ENCODE results near the gene ELN.
"Not testable (repeated sequence)": the region's sequence is repeated elsewhere in the genome, so short reads cannot be mapped to it uniquely, and the experiment has no call there.

Gene ELN

DNA sequence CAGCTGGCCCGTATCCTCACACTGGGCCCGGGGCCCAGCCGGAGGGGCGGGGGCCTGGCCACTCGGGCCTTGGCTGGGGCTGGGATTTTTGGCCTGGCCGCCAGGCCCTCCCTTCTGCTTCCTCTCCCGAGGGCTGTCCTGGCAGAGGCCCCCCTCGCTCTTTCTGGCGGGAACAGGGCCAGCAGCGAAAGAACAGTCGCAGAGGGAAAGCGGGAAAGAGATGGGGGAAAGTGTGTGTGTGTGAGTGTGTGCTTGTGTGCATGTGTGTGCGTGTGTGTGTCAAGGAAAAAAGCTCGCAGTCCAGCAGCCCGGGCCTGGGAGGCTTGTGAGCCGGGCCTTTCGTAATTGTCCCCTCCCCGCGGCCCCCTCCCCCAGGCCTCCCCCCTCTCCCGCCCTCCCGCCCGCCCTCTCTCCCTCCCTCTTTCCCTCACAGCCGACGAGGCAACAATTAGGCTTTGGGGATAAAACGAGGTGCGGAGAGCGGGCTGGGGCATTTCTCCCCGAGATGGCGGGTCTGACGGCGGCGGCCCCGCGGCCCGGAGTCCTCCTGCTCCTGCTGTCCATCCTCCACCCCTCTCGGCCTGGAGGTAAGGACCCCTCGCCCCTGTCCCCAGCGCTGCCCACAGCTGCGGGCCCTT, at the start of gene ELN:
TSS of gene ELN (plus strand) at position 491 of the 638 bp plus-strand sequence. CDS start at position 506, 15 bp downstream.
- H3K27me3 ChIP-seq (ENCODE audit: control insufficient read depth, insufficient read depth, low read length): no peaks in the 10 kb centered on the region; the same call in none of the 2 replicates
- no peaks in the 10 kb centered on the region; the same call in 1 of the 2 replicates for H3K4me1 ChIP-seq (ENCODE audit: control insufficient read depth, insufficient read depth, low read length)
- H3K4me3 ChIP-seq (ENCODE audit: low read depth, low read length): no peak within 1 kb of the TSS
- H3K9me3 ChIP-seq (ENCODE audit: control insufficient read depth, insufficient read depth, low read length): no peaks in the 10 kb centered on the region
- no peaks in the 10 kb centered on the region for H3K36me3 ChIP-seq (ENCODE audit: control insufficient read depth, insufficient read depth, low read length)
- H3K27ac ChIP-seq (ENCODE audit: low read depth, low read length): no peak within 1 kb of the TSS
- no peak within 1 kb of the TSS for H3K9ac ChIP-seq (ENCODE audit: low read depth, low read length)

- Histone ChIP-seq H3K27ac (ENCODE audit: low read depth, low read length) (no peak overlapping the region), H3K9me3 (ENCODE audit: control insufficient read depth, insufficient read depth, low read length) (no peaks in the 10 kb centered on the region), H3K4me3 (ENCODE audit: low read depth, low read length) (no peak overlapping the region), H3K36me3 (ENCODE audit: control insufficient read depth, insufficient read depth, low read length) (no peaks in the 10 kb centered on the region), H3K4me1 (ENCODE audit: control insufficient read depth, insufficient read depth, low read length) (no peaks in the 10 kb centered on the region), H3K27me3 (ENCODE audit: control insufficient read depth, insufficient read depth, low read length) (no peaks in the 10 kb centered on the region), H3K9ac (ENCODE audit: low read depth, low read length) (no peak overlapping the region)
Observed at GRCh38 chr7:73978661-73979563, 49.1 kb upstream of the ELN start.

DNA sequence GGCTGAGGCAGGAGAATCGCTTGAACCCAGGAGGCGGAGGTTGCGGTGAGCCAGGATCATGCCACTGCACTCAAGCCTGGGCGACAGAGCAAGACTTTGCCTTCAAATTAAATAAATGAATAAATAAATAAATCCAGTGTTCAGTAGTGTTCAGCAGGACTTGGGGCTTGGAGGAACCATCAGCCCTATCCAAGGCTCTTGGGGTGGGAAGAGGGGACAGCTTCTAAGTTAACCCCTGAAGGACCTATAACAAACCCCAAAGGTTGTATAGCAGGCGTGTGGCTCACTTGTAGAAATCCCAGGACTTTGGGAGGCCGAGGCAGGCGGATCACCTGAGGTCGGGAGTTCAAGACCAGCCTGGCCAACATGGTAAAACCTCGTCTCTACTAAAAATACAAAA, 48.3 kb upstream of the ELN start:
- H3K4me1 ChIP-seq (ENCODE audit: control insufficient read depth, insufficient read depth, low read length); H3K27ac ChIP-seq (ENCODE audit: low read depth, low read length); H3K9ac ChIP-seq (ENCODE audit: low read depth, low read length); H3K36me3 ChIP-seq (ENCODE audit: control insufficient read depth, insufficient read depth, low read length); H3K27me3 ChIP-seq (ENCODE audit: control insufficient read depth, insufficient read depth, low read length); H3K9me3 ChIP-seq (ENCODE audit: control insufficient read depth, insufficient read depth, low read length); H3K4me3 ChIP-seq (ENCODE audit: low read depth, low read length): not testable (repeated sequence)

DNA sequence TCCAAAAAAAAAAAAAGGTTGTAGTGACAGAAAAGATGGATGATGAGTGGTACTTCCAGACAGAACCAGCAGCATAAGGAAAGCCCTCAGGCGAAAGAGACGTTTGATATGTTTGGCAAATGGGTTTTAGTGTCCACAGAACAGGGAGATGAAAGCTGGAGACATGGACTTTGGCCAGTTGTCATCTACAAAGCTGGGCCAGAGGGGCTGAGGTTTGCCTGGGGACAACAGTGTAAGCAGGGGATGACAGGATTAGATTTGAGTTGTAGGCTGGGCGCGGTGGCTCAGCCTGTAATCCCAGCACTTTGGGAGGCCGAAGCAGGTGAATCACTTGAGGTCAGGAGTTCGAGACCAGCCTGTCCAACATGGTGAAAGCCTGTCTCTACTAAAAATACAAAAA, 47.8 kb upstream of the ELN start:
- Histone ChIP-seq H3K4me1 (ENCODE audit: control insufficient read depth, insufficient read depth, low read length) (no peaks in the 10 kb centered on the region), H3K27me3 (ENCODE audit: control insufficient read depth, insufficient read depth, low read length) (no peaks in the 10 kb centered on the region), H3K9me3 (ENCODE audit: control insufficient read depth, insufficient read depth, low read length) (no peaks in the 10 kb centered on the region), H3K9ac (ENCODE audit: low read depth, low read length) (no peak overlapping the region), H3K4me3 (ENCODE audit: low read depth, low read length) (no peak overlapping the region), H3K36me3 (ENCODE audit: control insufficient read depth, insufficient read depth, low read length) (no peaks in the 10 kb centered on the region), H3K27ac (ENCODE audit: low read depth, low read length) (no peak overlapping the region)

- H3K36me3 ChIP-seq (ENCODE audit: control insufficient read depth, insufficient read depth, low read length): no peaks in the 10 kb centered on the region
- no peaks in the 10 kb centered on the region for H3K27me3 ChIP-seq (ENCODE audit: control insufficient read depth, insufficient read depth, low read length)
- H3K9ac ChIP-seq (ENCODE audit: low read depth, low read length): no peak overlapping the region
- H3K4me1 ChIP-seq (ENCODE audit: control insufficient read depth, insufficient read depth, low read length): no peaks in the 10 kb centered on the region
- H3K9me3 ChIP-seq (ENCODE audit: control insufficient read depth, insufficient read depth, low read length): no peaks in the 10 kb centered on the region
- no peak overlapping the region for H3K27ac ChIP-seq (ENCODE audit: low read depth, low read length)
- H3K4me3 ChIP-seq (ENCODE audit: low read depth, low read length): no peak overlapping the region
Observed at GRCh38 chr7:73981933-73982332, 46.0 kb upstream of the ELN start.

DNA sequence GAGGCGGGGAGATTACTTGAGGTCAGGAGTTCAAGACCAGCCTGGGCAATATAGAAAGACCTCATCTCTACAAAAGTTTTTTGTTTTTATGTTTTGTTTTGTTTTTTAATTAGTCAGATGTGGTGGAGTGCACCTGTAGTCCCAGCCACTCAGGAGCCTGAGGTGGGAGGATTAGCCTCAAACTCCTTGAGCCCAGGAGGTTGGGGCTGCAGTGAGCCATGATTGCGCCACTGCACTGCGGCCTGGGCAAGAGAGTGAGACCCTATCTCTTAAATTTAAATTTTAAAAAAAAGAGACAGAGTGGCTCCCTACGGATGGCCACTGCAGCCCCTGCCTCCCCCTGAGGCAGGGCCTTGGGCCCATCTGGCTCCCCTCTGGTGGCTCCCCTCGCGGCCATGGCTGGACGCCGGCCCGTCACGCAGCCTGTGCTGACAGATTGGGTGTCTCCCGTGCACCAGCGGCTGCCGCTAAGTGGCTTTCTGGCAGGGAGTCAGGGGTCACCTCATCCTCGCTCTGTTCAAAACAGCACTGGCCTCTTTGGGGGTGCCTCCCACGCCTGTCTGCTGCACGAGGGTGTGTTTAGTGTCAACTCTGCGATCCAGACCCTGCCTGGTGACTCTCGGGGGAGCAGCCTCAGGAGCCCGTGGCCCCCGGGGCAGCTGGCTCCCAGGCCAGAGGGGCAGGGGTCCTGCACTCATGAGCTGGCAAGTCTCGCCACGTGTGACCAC, 44.4 kb upstream of the ELN start:
- H3K27ac ChIP-seq (ENCODE audit: low read depth, low read length): no peak overlapping the region
- H3K9me3 ChIP-seq (ENCODE audit: control insufficient read depth, insufficient read depth, low read length): no peaks in the 10 kb centered on the region
- no peaks in the 10 kb centered on the region for H3K4me1 ChIP-seq (ENCODE audit: control insufficient read depth, insufficient read depth, low read length)
- no peaks in the 10 kb centered on the region for H3K36me3 ChIP-seq (ENCODE audit: control insufficient read depth, insufficient read depth, low read length)
- H3K27me3 ChIP-seq (ENCODE audit: control insufficient read depth, insufficient read depth, low read length): no peaks in the 10 kb centered on the region
- no peak overlapping the region for H3K4me3 ChIP-seq (ENCODE audit: low read depth, low read length)
- no peak overlapping the region for H3K9ac ChIP-seq (ENCODE audit: low read depth, low read length)

DNA sequence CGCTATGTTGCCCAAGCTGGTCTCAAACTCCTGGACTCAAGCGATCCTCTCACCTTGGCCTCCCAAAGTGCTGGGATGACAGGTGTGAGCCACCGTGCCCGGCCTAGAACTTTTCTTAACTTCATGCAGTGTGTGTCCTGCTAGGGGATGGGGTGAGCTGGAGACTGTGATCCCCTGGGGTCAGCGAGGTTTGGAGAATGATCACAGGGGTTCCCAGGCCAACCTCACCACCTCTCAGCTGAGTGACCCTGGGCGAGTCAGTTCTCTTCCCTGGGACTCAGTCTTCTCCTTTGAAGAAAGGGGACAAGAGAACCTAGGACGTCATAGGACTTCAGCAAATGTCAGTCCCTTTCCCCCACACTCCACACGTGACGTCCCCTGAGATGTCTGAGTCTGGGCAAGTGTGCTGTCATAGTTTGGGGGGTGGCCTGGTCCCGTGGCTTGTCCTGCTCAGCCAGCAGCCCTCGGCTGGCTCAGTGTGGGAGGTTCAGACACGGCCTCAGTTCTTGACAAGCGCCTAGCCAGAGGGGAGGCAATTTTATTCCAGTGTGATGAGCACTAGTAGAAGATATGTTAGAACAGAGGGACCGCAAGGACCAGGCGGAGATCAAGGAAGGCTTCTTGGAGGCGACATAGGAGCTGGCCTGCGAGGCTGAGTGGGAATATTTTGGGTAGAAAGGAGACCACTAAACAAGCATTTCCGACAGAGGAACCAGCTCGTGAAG, 43.3 kb upstream of the ELN start:
- H3K9ac ChIP-seq (ENCODE audit: low read depth, low read length): no peak overlapping the region
- H3K4me1 ChIP-seq (ENCODE audit: control insufficient read depth, insufficient read depth, low read length): no peaks in the 10 kb centered on the region
- H3K4me3 ChIP-seq (ENCODE audit: low read depth, low read length): no peak overlapping the region
- no peak overlapping the region for H3K27ac ChIP-seq (ENCODE audit: low read depth, low read length)
- H3K36me3 ChIP-seq (ENCODE audit: control insufficient read depth, insufficient read depth, low read length): no peaks in the 10 kb centered on the region
- H3K9me3 ChIP-seq (ENCODE audit: control insufficient read depth, insufficient read depth, low read length): no peaks in the 10 kb centered on the region
- no peaks in the 10 kb centered on the region for H3K27me3 ChIP-seq (ENCODE audit: control insufficient read depth, insufficient read depth, low read length)

DNA sequence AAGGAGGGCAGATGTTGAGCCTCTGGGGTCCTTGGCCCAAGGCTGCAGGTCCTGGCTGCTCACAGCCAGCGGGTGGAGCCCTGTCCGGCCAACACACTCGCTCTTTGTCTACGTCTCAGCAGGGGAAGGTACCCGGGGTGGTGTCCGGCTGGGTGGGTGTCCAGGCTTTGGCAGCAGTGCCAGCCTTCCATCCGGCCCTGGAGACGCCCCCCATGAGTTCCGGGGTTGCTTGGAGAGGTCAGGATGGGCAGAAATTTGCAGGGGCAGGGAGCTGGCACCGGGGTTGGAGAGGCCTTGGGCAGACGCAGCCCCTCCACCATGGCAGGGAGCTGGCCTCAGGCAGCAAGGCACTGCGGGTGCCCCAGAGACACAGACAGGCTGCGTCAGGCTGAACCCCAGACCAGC, 42.2 kb upstream of the ELN start:
- Histone ChIP-seq H3K36me3 (ENCODE audit: control insufficient read depth, insufficient read depth, low read length) (no peaks in the 10 kb centered on the region), H3K9me3 (ENCODE audit: control insufficient read depth, insufficient read depth, low read length) (no peaks in the 10 kb centered on the region), H3K4me1 (ENCODE audit: control insufficient read depth, insufficient read depth, low read length) (no peaks in the 10 kb centered on the region), H3K4me3 (ENCODE audit: low read depth, low read length) (no peak overlapping the region), H3K27me3 (ENCODE audit: control insufficient read depth, insufficient read depth, low read length) (no peaks in the 10 kb centered on the region), H3K9ac (ENCODE audit: low read depth, low read length) (no peak overlapping the region), H3K27ac (ENCODE audit: low read depth, low read length) (no peak overlapping the region)

GRCh38 chr7:73986158-73986631, 41.8 kb upstream of the ELN start:
- Histone ChIP-seq H3K4me3 (ENCODE audit: low read depth, low read length) (no peak overlapping the region), H3K9ac (ENCODE audit: low read depth, low read length) (no peak overlapping the region), H3K9me3 (ENCODE audit: control insufficient read depth, insufficient read depth, low read length) (no peaks in the 10 kb centered on the region), H3K27ac (ENCODE audit: low read depth, low read length) (no peak overlapping the region), H3K36me3 (ENCODE audit: control insufficient read depth, insufficient read depth, low read length) (no peaks in the 10 kb centered on the region), H3K27me3 (ENCODE audit: control insufficient read depth, insufficient read depth, low read length) (no peaks in the 10 kb centered on the region), H3K4me1 (ENCODE audit: control insufficient read depth, insufficient read depth, low read length) (no peaks in the 10 kb centered on the region)

DNA sequence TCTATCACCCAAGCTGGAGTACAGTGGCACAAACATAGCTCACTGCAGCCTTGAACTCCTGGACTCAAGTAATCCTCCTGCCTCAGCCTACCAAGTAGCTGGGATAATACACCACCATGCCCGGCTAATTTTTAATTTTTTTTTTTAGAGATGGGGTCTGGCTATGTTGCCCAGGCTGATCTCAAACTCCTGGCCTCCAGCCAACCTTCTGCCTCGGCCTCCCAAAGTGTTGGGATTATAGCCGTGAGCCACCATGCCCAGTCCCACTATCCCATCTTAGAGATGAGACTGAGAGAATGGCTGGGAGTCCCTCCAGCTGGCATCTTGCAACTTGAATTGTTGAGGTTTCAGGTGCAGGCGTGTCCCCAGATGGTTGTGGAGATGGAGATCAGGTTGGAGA, 40.7 kb upstream of the ELN start:
- Histone ChIP-seq H3K4me1 (ENCODE audit: control insufficient read depth, insufficient read depth, low read length) (no peaks in the 10 kb centered on the region), H3K36me3 (ENCODE audit: control insufficient read depth, insufficient read depth, low read length) (no peaks in the 10 kb centered on the region), H3K27me3 (ENCODE audit: control insufficient read depth, insufficient read depth, low read length) (no peaks in the 10 kb centered on the region), H3K27ac (ENCODE audit: low read depth, low read length) (no peak overlapping the region), H3K9ac (ENCODE audit: low read depth, low read length) (no peak overlapping the region), H3K9me3 (ENCODE audit: control insufficient read depth, insufficient read depth, low read length) (no peaks in the 10 kb centered on the region), H3K4me3 (ENCODE audit: low read depth, low read length) (no peak overlapping the region)
